GM18867 (cell line): ENCODE measurements around the gene FYN.
A peak's percentile ranks its signal among the peaks of the same experiment; 100 is the strongest.

Experiments
- ATAC-seq: cut with Tn5 transposase; IDR thresholded peaks from one replicate; pipeline ENCODE4 v1.9.1; 2021; ENCODE audit warnings: mild to moderate bottlenecking, moderate library complexity; ENCODE audit not compliant: unreplicated experiment

Gene FYN

DNA sequence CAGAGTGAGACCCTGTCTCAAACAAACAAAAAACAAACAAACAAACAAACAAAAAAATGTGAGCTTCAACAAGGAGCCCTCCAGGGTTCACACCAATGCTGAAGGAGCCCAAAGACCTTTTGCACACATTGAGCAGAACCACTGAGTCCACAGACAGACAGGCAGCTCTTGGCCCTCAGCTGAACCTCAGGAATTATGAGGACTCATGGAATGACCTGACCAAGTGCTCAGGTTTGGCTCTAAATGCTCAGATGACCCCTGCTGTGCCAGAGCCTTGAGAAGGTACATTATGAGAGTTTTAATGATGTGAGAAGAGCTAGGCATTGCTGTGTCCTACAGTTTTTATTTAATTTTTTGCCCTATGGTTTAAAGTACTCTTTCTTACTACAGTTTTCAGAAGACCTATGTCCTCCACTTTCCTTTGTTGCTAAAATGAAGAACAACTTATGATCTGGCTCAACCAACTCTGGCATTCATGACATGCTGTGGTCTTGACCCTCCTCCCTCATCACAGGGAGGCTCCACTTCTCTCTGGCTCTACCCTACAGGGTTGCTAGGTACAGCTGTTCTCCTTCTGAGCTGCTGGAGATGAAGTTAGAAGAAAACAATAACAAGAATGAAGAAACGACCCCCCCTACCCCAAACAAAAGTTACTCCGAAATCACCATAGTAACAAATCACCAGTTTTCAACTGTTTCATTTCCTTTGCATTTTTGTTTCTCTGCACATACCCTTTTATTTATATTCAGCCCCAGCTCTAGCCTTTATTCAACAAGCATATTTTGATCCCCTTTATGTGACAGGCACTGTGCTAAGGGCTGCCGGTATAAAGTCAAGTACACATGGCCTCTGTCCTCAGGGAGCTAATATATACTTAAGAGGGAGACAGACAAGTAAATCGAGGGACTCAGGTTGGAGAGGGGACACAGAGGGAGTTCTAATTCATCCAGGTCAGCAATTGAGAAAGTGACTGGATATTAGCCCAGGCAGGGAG is 138.9 kb downstream of the FYN start:
- no peak for ATAC-seq

GRCh38 chr6:111732390-111732789 is 140.9 kb downstream of the FYN start:
- ATAC-seq = no peak

DNA sequence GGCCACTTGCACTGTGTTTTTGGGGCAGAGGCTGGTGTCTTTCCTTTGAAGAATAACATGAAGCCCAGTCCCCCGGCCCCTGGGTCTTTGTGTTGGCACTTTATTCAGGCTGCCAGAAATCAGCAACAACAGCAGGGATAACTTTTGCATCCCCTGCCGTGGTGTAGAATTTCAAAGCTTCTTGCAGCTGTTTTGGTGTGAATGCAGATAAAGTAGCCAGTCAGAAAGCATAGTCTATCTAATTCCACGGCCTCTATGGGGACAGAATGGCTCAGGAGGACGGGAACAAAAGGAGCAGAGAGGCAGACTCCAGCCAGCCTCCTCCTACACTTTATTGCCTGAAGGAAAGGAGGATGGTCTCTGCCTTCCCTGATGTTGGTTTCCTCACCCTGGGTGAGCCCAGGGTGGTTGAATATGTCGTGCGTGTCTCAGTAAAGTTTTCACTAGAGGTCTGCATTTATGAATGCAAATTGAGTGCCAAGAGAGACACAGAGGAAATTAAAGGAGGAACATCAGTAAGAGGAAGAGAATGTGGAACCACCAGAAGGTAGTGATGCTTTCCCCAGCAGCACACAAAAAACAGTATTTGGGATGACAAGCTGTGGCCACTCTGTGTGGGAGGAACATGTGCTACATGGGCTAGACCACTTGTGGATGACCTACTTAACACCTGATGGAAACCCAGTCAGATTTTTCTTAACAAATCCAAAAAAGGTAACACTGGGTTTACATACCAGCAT is 141.6 kb downstream of the FYN start:
- peak; percentile 49 for ATAC-seq

GRCh38 chr6:111730864-111731263 is 142.4 kb downstream of the FYN start:
- ATAC-seq = no peak

DNA sequence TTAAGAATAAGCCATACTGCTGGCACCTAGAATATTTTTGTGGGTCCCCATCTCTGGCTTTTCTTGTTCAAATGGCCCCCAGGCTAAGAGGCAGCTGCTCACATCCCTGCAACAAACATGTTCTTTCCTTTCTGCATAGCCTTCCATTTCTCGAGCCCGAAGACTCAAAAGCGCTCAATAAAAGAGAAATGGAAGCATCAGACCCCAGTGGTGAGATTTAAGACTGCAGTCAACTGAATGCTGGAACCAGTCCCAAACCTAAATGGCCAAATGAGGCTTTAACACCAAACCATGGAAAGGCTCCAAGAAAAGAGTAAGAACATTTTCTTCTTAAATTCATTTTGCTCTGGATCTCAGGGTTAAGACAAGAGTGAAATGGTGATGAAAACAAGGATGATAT is 145.4 kb downstream of the FYN start:
- no peak for ATAC-seq

- no peak for ATAC-seq
Observed at GRCh38 chr6:111727041-111727440, 146.2 kb downstream of the FYN start.

DNA sequence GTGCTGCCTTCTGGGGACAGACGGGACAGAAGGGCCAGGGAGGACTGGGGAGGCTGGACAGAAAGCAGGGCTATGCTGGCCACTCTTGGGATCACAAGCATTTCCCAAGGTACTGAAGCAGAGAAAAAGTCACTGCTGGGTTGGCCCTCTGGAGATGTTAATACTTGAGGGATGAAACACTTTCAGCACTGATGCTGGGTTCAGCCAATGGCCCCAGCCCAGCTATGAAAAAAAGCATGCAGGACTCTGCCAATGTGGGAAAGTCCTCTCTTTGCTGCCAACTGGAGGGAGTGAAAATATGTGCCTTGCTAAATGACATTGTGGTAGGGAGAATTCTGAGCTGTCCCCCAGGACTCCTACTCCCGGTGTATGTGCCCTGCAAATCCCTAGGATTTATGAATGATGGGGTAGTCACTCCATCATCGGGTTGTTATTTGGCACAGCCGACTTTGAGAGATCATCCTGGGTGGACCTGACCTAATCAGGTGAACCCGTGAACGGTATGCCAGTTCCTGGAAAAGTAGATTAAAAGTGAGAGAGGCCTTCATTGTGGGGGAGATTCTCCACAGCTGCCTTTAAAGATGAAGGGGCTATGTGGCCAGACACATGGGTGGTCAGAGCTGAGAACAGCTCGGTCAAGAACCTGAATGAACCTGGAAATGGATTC is 147.7 kb downstream of the FYN start:
- no peak for ATAC-seq

GRCh38 chr6:111724505-111724904 is 148.7 kb downstream of the FYN start:
- ATAC-seq = peak; percentile 97

- peak; percentile 29 for ATAC-seq
Observed at GRCh38 chr6:111724039-111724438, 149.2 kb downstream of the FYN start.

DNA sequence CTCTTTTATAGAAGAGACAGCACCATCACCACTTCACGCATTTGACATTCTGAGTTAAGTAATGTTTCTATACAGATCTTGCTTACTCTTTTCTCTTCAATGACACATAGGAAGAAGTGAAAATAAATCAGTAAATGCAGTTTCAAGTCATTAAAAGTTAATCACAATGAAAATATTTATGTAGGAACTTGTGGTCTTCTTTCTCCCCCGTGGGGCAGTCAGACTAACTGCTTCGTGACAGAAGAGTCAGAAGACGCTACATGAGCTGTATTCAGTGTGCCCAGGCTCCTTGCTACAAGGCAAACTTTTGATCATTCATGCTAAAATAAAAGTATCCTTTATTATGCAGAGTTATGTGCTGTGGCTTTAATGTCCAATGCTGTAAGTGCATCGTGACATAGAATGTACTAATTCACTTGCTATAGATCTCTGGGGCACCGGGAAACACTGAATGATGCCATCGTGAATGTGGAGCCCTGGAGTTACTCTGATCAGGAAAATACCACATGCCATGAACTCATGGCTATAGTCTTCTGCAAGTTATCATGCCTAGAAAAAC is 149.8 kb downstream of the FYN start:
- ATAC-seq = no peak

DNA sequence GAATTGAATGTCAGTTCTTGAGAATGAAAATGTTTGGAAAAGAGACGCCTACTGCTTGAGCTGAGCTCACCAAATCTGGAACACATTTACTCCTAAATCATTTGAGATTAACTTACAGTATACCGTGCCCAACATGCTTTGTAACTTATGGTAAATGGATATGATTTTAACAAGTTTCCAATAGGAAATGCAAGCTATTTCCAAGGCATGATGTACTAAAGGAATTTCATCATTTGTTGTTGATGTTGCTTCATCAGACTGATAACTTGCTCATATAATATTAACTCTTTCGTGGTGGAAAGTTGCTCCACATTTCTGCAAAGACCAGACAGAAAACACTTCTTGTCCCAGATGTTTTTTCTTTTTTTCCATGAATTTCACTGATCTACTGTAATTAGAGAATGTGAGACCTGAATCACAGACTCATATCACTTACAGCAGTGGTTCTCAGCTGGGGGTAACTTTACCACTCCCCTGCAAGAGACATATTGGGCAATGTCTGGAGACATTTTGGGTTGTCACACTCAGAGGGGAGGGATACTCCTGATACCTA is 151.0 kb downstream of the FYN start:
- no peak for ATAC-seq

DNA sequence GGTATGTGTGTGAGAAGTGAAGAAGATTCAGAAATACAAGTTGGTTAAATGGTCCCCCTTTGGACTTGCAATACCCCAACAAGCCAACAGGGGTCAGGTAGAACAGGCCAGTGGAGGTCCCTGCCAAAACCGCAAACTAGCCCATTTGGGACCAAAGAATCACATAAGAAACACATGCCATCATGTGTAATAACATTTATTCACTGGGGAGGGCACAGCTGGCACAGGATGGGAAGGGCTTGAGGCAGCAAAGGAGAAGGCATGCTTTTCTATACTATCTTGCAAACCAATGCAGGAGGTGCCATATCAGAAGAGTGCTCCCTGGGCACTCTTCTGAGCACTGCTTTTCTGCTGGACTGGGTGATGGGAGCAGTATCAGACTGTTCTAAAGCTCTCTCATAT is 151.5 kb downstream of the FYN start:
- ATAC-seq = no peak

GRCh38 chr6:111720931-111721496 is 152.2 kb downstream of the FYN start:
- ATAC-seq = no peak

GRCh38 chr6:111718990-111719389 is 154.3 kb downstream of the FYN start:
- no peak for ATAC-seq

DNA sequence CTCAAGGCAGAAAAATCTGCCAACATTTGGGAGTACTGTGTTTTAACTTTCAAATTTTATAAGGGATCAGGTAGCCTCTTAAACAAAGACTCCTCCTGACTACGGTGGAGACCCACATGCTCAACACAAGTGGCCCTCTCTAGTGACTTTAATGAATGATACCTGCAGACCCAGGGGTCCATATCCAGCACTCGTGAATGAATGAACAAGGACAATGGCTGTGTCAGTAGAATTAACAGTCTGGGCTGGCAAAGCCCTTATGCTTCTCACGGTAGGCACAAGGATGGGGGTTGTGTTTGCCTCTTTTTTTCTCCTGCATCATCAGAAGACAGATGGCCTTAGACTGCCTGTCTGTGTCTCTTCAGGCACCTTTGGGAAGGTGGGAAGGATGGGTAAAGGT is 154.9 kb downstream of the FYN start:
- ATAC-seq = no peak

- ATAC-seq = no peak
Observed at GRCh38 chr6:111717621-111718020, 155.6 kb downstream of the FYN start.

DNA sequence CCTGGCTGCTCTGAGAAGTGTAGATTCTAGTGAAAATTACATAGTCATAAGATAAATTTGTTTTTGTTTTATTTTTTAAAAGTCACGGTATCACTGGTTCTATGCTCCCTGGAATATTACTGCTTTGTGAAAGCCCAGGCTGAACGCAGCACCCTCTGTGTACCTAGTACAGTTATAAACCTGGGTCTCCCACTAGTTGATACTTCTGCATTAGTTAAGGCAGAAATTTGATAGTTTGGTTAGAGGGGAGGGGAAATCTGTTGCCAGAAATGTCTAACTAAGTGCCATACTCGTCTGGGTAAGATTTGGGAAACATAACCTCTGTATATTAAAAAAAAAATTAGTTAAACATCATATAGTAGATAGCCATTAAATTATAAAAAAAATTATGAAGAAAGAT is 156.9 kb downstream of the FYN start:
- ATAC-seq = no peak

GRCh38 chr6:111715321-111715720 is 157.9 kb downstream of the FYN start:
- no peak for ATAC-seq

GRCh38 chr6:111714416-111715270 is 158.6 kb downstream of the FYN start:
- ATAC-seq = no peak

GRCh38 chr6:111713811-111714210 is 159.4 kb downstream of the FYN start:
- no peak for ATAC-seq
